GM12873 (cell line): ENCODE data around the gene MGME1.

ENCODE experiments used
- TF ChIP-seq, protein P1 (sequence below): IDR thresholded peaks from 2 replicates; pipeline ENCODE4 v1.5.1; 2012; ENCODE audit warnings: low read depth, mild to moderate bottlenecking, moderate library complexity, low read length, control low read depth; ENCODE audit not compliant: insufficient read depth; ENCODE audit errors: missing control alignments

The MGME1 gene

DNA sequence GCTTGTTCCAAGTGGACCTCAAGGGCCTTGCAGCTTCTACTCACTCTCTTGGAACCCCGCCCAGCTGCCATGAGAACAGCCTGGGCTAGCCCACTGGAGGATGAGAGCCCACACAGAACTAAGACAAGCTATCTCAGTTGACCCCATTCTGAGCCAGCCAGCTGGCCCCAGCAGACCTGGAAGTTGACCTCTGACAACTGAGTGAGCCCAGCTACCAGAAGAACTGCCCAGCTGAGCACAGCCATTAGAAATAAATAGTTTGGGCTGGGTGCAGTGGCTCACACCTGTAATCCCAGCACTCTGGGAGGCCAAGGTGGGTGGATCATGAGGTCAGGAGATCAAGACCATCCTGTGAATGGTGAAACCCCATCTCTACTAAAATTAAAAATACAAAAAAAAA, 37.3 kb upstream of the MGME1 start:
- TF ChIP-seq, protein P1, sequence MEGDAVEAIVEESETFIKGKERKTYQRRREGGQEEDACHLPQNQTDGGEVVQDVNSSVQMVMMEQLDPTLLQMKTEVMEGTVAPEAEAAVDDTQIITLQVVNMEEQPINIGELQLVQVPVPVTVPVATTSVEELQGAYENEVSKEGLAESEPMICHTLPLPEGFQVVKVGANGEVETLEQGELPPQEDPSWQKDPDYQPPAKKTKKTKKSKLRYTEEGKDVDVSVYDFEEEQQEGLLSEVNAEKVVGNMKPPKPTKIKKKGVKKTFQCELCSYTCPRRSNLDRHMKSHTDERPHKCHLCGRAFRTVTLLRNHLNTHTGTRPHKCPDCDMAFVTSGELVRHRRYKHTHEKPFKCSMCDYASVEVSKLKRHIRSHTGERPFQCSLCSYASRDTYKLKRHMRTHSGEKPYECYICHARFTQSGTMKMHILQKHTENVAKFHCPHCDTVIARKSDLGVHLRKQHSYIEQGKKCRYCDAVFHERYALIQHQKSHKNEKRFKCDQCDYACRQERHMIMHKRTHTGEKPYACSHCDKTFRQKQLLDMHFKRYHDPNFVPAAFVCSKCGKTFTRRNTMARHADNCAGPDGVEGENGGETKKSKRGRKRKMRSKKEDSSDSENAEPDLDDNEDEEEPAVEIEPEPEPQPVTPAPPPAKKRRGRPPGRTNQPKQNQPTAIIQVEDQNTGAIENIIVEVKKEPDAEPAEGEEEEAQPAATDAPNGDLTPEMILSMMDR, result no peak

DNA sequence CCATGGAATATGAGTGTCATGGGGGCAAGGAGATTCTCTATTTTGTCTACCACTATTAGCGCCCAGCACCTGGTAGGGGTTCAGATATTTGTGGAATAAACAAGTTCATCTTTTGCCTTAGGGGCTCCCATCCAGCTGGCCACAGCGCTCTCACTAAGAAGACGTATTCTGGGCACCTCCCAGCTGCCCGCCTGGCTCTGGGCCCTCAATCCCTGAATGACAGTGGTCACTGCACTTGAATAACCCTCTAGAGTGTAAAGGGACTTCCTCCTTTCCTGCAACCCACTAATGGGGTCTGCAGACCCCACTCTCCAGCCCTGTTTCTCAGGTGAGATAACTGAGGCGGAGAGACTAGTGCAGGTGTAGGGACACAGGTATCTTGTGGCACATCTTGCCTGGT, 36.4 kb upstream of the MGME1 start:
- TF ChIP-seq, protein P1, result no peak

DNA sequence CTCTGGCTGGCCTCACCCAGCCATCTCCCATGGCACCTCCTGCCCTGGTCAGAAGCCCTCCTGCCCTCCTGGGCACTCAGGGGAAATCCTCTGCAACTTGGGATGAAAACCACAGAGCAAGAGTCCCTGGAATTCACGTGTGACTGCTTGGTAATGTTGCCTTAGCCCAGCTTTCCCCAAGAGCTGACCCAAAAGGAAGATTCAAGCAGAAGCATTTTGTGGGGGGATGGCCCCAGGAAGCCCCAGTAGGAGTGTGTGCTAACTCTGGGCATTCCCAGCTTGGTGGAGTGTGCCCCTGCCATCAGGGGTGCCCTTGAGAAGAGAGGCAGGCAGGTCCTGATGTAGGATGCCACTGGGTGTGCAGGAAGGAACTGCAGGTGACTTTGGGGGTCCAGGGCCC, 35.7 kb upstream of the MGME1 start:
- TF ChIP-seq, protein P1, result no peak

DNA sequence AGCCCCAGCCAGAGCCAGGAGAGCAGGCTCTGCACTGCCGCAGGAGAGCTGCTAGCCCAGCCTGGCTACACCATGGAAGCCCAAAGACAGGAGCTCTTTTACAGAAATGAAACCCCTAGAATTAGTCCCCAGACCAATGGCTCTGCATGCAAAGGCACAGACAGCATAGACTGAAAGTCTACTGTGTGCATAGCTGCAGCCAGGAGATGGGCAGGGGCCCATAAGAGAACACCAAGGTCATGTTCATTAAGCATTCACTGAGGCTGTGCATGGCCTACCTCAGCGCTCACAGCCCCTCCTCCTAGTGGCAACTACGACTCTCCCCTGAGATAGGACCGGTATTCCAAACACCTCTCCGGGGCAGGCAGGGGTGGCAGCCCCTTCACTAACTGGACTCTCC, 35.1 kb upstream of the MGME1 start:
- TF ChIP-seq, protein P1, result no peak

DNA sequence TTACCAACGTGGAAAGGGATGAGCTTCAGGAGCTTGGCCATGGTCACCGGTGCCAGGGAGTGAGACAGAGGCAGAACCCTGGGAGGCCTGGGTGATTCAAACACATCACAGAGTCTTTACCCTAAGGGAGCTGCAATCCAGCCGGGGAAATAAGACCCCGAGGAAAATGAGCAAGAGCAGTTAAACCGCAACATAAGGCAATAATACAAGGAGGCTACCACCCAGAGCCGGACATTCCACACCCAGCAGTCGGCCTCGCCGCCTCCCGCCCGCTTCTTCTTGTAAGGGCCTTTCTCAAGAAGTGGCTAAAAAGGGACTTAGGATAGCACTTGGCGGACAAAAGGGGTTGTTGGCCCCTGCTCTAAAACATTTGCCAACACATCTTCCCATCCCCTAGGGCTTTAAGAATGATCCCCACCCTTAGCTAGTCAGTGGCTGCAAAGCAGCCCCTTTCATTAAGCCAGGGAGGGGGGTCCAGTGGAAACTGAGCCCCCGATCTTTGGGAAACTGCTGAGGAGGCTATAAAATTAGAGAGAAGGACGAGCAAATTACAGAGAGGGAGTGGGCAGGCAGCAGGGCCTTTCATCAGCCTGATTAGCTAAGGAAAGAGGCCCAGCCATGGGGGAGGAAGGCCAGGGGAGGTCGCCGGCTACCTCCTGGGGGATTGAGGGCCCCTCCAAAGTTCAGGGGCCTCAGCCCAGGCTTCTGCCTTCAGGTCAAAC, 34.5 kb upstream of the MGME1 start:
- TF ChIP-seq, protein P1, result no peak

DNA sequence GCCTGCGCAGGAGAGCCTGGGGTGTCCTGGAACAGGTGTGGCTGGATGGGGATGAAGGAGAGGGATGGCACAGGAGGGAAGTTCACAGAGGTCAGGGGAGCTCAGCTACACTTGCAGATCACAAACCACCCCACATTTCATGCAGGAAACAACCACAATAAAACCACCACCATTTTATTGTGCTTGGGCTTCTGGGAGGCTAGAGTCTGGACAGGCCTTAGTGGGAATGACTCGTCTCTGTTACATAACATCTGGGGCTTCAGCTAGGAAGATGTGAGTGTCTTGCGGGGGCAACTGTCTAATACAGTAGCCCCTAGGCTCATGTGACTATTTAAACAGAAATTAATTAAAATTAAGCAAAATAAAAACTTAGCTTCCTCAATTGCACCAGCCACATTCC, 33.6 kb upstream of the MGME1 start:
- TF ChIP-seq, protein P1, result no peak

DNA sequence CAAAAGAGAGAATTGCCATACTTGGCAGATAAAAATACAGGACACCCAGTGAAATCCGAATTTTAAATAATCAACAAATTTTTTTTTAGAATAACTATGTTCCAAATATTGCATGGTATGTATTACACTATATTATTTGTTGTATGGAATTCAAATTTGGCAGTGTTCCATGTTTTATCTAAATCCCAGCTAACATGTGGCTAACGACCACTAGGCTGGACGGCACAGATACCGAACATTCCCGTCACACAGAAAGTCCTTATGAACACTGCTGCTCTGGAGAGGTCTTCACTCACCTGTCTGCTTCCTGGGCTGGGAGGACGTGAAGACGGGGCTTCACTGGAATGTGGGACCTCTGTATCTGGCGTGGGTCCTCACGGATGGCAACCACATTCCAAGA, 33.1 kb upstream of the MGME1 start:
- TF ChIP-seq, protein P1, result no peak

DNA sequence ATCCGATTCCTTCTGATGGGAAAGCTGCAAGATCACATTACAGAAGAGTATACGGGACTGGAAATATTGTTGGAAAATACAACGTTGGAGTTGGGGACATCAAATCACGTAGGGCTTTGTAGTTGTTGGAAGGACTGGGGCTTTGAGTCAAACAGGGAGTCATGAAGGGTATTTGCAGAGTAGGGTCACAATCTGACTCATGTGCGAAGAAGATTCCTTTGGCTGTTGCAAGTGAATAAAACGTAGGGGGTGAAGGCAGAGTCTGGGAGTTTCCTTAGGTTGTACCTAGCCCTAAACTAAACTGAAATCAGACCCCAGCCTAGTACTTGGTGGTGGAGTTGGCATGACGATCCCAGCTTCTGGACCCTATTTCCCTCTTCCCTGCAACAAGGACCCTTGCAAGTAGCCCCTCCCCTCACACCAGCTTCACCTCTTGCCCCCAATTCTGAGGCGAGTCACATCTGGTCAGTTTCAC, 32.5 kb upstream of the MGME1 start:
- TF ChIP-seq, protein P1, result no peak
